Stimulated activated CD4-positive, alpha-beta T cell treated with anti-CD3 and anti-CD28 coated beads, TNF-alpha, amount 100 ng/mL, for 48 hours (primary cell): ENCODE data around the gene CEACAM19.
"Not testable (repeated sequence)": the region's sequence is repeated elsewhere in the genome, so short reads cannot be mapped to it uniquely, and the experiment has no call there.

Experiments used
- DNase-seq, 3 donors: peaks; one replicate each; pipeline ENCODE4 v3.0.0-alpha.2; 2020; ENCODE audit warnings: low read depth in 3 of 3

CEACAM19 gene

DNA sequence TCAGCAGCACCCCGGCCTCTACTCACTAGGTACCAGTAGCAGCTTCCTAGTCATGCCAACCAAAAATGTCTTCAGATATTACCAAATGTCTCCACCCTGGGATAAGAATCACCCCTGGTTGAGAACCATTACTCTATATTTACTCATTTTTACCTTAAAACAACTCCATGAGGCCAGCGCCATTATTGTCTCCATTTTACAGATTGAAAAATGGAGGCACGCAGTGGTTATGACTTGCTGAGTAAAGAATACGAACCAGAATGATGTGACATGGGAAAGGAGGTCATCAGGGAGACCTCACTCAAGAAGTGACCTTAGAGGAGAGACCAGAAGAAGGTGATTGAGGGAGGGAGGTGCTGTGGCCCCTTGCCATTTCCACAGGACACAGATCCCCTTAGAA is 2.2 kb downstream of the CEACAM19 start:
- no peak for DNase-seq

DNA sequence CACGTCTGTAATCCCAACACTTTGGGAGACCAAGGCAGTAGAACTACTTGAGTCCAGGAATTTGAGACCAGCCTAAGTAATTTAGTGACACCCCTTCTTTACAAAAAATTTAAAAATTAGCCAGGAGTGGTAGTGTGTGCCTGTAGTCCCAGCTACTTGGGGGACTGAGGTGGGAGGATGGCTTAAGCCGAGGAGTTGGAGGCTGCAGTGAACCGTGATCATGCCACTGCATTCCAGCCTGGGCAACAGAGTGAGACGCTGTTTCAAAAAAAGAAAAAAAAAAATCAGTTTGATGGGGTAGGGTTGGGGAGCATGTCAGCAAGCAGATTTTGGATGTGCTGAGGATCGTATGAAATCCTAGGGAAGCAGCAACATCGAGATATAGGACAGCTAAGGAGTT is 4.2 kb downstream of the CEACAM19 start:
- no peak for DNase-seq

DNA sequence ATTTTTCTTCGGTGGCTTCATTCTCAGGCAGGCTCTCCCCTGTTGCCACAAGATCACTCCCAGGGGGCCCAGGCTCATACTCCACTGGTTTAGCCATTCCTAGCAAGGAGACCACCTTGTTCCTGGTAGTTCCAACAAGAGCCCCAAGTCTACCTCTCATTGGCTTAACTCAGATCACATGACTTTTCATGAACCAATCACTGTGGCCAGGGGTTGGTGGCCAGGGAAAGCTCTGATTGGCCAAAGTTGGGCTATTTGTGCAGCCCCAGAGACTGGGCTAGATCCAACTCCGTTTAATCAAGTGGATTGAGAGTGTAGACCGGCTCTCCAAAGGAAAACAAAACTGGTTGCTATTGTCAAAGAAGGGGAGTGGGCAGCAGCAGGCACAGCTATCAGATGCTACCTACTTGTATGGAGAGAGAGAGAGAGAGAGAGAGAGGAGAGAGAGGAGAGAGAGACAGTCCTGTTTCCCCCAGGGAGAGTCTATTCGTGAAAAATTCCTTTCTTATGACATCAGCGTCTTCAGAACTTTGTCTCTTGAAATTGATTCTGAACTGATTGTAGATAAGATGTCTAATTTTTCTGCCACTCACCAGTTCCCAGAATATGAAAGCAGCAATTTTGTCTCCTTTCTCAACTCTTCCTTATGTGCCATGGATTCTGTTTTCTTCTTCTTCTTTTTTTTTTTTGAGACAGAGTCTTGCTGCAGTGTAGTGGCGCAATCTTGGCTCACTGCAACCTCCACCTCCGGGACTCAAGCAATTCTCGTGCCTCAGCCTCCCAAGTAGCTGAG is 5.9 kb downstream of the CEACAM19 start:
- DNase-seq: no peak

DNA sequence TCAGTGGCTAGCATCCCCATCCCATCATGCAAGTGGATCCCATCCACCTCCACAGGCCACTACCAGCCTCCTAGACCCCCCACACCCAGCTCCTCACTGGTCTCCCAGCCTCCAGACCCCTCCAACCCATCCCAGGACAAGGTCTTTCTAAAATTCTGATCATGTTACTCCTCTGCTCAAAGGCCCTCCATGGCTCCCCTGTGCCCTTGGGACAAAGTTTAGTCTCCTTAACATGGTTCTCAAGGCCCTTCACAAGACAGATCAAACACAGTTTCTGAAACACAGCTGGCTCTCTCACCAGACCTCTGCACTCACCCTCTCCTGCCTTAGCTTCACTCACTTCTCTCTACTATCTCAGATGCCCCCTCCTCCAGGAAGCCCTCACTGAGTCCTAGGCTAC is 9.3 kb downstream of the CEACAM19 start:
- no peak for DNase-seq

DNA sequence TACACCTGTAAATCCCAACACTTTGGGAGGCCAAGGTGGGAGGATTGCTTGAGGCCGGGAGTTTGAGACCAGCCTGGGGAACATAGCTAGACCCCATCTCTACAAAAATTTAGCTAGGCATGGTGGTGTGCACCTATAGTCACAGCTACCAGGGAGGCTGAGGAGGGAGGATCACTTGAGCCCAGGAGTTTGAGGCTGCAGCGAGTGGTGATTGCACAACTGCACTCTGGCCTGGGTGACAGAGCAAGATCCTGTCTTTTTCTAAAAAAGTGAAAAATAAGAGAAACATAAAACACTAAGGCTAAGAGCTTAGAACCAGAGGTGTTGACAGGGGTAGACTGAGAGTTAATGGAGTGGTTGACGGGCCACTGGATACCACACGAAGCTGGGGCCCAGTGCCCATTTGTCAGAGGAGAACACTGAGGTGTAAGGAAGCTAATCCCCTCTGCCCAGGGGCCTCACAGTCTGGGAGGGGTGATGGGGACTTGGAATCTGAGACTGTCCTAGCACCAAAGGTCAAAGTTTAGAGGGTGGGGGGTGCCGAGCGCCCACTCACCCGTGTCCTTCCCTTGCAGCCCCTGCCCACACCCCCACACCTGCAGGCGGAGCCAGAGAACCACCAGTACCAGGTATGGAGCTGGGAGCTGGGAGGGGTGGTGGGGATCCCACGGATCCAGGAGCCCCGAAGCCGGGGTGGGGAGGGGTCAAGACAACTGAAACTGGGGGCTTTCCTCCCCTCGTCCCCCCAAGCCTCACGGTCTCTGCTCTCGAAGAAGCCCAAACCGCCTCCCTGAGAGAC is 10.9 kb downstream of the CEACAM19 start:
- no peak for DNase-seq

DNA sequence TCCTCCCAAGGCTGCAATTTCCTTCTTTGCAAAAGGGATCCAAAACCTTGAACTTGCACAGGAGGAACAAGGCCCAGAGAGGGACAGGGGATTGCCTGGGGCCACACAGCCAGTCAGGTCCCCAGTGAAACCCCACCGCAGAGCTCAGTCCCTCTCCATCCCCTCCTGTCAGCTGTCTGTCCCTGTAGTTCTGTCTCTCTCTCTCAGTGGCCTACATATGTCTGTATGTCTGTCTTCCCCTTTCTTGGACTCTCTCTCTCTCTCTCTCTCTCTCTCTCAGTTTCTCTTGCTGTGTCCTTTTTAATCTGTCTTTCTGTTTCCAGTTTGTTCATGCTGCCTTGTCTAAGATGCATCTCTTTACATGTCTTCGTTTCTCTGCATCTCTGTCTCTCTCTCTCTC is 11.5 kb downstream of the CEACAM19 start:
- no peak for DNase-seq

DNA sequence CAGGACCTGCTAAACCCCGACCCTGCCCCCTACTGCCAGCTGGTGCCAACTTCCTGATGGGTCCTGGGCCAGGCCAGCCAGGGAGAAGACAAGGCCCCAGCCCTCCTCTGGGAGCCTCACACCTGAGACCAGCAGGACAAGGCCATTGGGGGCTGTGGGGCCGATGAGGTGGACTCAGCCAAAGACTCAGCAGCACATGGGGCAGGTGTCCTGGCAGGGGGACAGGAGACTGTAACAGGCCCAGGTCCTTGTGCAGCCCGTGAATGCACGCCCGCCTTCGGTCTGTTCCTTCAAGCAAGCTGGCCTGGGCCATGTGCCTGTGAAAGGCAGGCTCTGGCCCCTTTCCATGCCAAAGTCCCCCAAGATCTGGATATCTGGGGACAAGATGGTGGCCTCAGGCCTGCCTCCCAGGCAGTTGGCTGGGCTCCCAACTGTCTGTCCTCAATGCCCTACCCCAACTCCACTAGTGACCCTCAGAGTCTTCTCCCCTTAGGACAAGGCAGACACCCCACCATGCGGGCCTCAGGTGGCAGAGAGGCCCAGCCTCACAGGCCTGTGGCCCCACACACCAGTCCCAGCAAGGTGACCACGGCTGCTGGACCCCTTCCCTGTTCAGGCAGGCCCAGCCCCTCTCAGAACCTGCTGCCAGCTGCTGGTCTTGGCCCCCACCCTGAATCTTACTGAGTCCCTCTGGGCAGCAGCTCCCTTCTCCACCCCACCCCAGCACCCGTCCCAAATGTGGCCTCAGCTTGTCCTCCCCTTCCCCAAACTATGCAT is 12.3 kb downstream of the CEACAM19 start:
- no peak for DNase-seq

DNA sequence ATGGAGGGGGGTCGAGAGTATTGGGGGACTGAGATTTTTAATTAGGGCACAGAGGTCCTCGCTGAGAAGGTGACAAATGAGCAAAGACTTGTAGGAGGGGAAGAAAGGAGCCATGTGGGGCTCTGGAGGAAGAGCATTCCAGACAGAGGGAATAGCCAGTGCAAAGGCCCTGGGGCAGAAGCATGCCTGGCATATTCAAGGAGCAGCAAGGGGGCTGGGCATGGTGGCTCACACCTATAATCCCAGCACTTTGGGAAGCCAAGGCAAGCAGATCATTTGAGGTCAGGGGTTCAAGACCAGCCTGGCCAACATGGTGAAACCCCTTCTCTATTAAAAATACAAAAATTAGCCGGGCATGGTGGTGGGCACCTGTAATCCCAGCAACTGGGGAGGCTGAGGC is 13.1 kb downstream of the CEACAM19 start:
- not testable (repeated sequence) for DNase-seq

DNA sequence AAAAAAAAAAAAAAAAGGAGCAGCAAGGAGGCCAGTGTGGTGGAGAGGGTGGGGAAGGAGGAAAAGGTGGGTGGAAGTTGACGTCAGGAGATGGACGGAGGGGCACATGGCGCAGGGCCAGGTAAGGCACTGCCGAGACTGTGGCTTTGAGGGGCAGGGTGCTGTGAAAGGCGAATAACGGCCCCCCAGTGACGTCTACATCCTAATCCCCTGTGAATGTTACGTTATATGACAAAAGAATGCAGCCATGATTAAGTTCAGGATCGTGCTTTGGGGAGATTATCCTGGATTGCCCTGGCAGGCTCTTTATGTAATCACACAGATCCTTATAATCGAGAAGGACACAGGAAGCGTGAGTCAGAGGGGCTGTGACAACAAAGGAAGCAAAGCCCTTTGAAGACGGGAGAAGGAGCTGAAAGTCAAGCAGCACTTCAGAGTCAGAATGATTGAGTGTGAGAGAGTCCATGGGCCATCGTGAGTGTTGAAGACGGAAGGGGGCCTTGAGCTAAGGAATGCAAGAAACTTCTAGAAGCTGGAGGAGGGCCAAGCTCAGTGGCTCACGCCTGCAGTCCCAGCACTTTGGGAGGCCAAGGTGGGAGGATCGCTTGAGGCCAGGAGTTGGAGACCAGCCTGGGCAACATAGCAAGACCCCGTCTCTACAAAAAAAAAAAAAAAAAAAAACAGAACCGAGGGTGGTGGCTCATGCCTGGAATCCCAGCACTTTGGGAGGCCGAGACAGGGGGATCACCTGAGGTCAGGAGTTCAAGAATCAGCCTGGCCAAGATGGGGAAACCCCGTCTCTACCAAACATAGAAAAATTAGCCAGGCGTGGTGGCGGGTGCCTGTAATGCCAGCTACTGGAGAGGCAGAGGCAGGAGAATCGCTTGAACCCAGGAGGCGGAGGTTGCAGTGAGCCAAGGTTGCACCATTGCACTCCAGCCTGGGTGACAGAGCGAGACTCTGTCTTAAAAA is 13.9 kb downstream of the CEACAM19 start:
- no peak for DNase-seq

DNA sequence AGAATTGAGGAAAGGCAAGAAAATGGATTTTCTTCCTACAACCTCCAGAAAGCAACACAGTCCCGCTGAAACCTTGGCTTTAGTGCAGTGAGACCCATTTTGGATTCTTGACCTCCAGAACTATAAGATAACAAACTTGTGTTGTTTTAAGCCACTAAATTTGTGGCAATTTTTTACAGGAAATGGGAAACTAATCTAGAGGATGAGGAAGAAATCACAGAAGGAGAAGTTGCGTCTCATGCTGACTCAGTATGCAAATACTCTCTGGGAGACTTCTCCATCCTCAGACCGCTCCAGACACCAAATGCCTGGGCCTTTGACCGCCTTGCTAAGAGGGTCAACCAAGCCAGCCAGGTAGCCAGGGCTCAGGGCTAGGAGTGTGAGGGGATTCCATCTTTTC is 14.6 kb downstream of the CEACAM19 start:
- no peak for DNase-seq

DNA sequence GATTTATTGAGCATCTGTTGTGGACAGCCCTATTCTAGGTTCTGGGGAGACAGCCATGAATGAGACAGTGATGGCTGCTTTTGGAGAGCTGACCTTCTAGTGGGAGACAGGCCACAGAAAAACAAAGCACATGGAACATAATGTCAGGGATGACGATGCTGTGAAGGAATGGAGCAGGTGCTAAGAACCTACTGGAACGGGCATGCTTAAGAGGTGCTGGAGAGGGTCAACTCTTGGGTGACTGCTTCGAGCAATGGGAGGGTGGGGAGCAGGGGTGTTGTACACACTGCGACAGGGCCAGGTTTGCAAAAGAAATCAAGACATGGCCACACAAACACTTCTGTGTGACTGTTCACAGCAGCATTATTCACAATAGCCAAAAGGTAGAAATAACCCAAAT is 15.6 kb downstream of the CEACAM19 start:
- no peak for DNase-seq

DNA sequence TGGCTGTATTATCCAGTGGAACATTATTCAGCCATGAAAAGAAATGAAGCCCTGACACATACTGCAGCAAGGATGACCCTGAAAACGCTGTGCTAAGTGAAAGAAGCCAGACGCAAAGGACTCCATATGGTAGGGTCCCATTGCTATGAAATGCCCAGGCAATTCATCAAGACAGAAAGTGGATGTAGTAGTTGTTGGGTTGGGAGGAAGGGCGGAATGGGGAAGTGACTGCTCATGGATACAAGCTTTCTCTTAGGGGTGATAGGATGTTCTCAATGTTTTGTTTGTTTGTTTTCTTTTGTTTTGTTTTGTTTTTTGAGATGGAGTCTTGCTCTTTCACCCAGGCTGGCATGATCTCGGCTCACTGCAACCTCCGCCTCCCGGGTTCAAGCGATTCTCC is 16.6 kb downstream of the CEACAM19 start:
- no peak for DNase-seq

DNA sequence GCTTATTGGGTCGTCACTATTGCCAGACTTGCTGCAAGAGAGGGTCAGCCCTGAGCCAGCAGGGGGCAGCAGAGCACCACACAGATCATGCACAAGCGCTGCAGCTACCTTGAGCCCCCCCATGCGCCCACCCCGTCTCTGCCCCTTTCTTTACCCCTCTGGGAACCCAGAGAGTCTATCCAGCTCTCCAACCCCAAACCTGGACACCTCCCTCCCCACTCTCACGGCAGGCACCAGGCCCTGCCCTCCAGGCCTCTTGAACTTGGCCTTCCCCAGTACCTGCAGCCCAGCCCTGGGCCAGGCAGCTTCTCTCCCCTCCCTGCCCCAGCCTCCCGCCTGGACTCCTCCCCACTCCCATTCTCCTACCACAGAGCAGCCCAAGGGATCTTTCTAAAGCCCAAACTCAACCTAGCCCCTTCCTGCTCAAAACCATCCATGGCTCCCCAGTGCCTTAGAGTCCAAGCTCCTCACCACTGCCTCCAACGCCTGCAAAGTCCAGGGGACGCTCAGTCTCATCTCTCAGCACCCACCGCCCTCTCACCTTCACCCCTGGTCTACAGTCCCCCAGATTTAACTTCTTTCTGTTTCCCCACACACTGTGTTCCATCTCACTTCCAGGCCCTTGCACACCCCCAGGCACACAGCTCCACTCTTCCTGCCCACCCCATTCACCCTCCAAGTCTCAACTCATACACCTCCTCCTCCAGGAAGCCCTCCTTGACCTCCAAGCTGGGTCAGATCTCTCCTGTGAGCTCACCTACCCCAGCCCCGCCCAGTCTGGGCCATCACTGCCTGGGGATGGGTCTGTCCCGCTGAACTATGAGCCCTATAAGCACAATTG is 18.2 kb downstream of the CEACAM19 start:
- DNase-seq: peak; percentile 56 to 79 (median 56)

DNA sequence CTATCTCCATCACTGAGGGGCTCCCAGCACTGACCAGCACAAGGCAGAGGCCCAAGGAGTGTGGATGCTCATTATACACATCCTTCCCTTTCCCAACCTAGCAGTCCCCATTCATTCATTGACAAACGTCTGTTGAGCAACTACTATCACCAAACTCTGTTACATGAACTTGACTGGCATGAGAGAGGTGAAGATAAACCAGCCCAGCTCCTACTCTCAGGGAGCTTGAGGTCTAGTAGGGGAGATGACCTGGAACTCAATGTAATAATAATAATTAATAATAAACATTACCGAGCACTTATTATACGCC is 18.8 kb downstream of the CEACAM19 start:
- no peak for DNase-seq

DNA sequence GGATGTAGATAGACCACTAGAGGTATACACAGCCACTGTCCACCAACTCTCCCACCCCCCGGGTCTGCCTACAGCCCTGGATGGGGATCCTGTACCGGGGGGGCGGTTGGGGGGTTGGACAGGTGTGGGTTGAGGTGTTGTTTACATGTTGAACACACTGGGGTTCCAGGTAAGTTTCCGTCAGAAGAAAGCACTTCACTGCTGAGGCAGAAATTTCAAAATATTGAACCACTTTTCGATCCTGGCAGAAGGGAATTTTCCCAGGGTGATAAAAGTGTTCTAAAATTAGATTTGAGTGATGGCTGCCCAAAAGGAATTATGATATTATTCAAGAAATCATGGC is 21.1 kb downstream of the CEACAM19 start:
- DNase-seq: no peak

DNA sequence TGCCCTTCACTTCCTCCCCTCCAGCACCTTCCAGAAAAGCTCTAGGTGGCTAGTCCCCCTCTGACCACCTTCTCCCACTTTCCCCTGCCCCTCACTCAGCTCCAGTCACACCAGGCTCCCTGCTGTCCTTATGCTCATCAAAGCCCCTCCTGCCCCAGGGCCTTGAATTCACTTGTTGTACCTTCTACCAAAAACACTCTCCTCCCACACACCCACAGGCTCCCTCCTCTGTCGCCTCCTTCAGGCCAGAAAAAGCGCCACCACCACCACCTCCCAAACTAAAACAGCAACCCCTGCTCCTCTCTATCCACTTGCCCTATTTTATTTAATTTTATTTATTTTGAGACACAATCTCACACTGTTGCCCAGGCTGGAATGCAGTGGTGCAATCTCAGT is 22.9 kb downstream of the CEACAM19 start:
- no peak for DNase-seq

DNA sequence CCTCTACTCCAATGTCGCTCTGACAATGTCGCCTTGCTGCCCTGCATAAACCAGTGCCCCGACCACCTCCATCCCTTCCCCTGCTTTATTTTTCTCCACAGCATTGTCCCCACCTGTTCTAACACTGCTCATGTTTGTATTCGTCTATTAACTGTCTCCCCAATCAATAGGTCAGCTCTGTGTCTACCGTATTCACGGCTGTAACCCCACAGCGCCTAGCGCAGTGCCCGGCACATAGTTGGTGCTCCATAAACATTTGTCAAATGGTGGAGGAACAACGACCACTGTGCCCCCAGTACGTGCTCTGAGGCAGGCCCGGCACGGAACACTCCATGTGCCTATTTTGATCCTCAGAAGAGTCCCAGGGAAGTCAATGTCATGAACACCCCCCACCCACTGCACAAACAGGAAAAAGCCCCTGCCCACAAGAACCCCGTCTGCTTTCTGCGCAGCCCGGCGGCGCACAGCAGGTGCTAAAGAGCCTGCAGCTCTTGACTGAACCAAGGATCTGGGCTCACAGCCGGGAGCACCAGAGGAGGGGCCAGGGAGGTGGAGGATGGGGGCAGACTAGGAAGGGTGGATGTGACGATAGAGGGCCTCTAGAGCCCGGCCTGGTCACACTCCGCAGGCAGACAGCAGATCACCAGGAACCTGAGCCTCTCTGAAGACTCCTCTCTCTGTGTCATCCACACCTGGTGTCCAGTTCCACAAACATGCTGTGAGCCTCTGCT is 25.8 kb downstream of the CEACAM19 start:
- DNase-seq: no peak

DNA sequence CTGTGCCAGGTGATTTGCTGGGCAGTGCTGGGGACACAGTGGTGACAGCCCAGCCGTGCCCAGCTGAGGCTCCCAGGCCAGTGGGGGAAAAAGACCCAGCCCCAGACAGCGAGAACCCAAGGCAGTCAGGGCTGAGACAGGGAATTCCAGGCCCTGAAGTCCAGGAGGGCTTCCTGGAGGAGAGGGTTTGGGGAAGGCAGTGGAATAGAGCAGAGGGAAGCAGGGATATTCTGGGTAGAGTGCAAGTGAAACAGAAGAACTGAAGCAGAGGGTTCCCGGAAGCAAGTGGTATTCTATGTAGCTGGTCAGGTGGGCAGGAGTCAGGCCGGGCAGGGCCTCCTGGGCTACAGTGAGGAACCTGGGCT is 26.4 kb downstream of the CEACAM19 start:
- no peak for DNase-seq

DNA sequence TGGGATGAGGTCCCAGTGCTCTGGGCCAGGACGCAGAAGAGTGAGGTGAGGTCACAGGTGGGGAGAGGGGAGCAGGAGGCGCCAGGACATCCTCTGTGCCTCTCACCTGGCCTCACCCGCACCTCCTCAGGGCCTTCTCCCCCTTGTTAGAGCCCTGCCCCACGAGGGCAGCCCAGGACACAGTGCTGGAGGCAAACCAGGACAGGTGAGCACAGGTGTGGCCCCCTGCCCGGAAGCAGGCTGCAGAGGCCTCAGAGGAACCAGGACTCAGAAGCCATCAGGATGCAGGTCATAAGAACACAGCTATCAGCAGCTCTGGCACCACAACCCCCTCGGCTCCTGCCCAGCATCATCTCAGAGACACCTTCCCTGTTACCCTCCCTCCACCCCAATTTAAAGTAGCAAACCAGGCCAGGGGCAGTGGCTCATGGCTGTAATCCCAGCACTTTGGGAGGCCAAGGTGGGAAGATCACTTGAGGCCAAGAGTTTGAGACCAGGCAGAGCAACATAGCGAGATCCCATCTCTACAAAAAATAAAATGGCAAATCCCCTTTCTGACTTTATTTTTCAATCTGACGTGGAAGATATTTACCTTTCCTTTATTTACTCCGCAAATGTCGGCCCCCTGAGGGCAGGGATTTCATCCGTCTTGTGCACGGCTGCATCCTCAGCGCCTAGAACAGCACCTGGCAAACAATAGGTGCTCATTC is 27.4 kb downstream of the CEACAM19 start, which contains the start of gene CEACAM16:
CEACAM16 (plus strand) TSS at position 660 of the 710 bp plus-strand sequence. CDS start 2,306 bp downstream, outside the sequence.
- no peak for DNase-seq
